Stimulated activated CD4-positive, alpha-beta T cell treated with anti-CD3 and anti-CD28 coated beads, Interleukin-2, amount 100 ng/mL, for 48 hours (primary cell): ENCODE data around the gene RASGRF2.

Source experiments
- DNase-seq, 2 donors: peaks; one replicate each; pipeline ENCODE4 v3.0.0-alpha.2; 2020

RASGRF2 gene

GRCh38 chr5:81145329-81145935 is 185.3 kb downstream of the RASGRF2 start:
- DNase-seq: no peak

DNA sequence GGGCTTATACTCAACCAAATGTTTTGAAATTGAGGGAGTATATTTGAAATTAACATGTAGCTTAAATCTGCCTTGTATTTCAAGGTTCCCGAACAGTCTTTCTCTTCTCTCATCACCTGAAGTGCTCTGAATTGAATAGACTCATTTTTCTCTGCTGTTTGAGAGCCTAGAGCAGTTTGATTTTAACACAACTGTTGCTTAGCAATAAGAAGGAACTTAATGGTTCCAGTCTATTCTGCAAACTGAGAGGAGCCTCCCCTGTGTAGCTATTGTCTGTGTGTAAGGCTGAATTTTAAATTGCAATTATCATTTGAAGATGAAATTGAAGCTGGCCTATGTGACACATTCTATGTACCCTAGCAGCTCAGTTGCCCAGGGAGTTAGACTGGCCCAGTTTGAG is 185.9 kb downstream of the RASGRF2 start:
- DNase-seq: no peak

DNA sequence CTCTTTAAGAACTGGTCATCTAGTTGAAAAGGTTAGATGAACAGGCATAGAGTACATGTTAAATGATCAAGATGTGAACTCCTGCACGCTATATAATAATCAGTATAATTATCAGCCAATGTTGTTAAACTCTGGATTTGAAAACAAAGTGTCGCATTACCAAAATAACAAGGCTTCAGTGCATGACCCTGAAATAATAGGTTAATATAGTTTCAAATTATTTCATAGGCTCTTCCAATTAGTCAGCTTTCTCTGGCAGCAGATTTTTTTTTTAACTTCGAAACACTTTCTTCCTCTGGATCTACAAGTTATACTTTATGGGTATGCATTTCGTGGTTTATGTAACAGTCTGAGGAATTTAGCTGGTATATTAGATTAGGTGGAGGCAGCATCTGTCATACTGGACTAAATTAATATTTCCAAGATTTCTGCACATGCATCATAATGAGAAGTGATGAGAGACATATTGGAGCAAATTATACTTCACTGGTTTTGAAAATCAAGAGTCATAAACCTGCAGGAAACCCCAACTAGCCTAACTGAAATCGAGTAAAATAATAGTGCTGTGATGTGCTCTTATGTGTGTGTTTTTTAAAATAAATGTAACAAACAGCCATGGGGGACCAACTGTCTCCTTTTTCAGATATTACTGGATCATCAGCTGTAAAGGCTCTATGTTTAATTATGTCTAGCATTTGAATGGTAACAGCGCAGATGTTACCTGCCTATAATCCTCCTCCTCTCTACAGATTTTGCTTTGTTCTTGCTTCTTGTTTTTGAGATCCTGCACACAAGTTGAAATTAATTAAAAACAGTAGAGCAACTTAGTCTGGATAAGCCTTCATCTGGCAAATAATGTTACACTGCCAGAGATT is 187.1 kb downstream of the RASGRF2 start:
- DNase-seq: no peak

GRCh38 chr5:81147886-81148571 is 187.9 kb downstream of the RASGRF2 start:
- no peak for DNase-seq

DNA sequence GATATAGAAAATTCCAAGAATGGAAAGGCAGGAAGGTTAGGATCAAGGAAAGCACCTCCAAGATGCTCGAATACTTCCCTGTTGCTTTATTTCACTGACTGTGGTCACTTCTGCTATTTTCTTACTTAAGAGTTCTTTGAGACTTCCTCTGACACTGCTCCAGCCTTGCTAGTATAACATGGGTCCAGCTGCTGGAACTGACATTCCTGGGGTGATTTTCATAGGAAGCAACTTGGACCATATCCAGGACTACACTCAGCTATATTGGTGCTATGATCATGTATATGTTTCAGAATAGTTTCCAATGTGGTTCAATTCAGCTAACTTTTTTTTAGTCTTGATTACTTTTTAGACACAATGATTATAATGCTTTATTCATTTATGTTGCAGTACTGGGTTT is 191.4 kb downstream of the RASGRF2 start:
- DNase-seq: no peak

DNA sequence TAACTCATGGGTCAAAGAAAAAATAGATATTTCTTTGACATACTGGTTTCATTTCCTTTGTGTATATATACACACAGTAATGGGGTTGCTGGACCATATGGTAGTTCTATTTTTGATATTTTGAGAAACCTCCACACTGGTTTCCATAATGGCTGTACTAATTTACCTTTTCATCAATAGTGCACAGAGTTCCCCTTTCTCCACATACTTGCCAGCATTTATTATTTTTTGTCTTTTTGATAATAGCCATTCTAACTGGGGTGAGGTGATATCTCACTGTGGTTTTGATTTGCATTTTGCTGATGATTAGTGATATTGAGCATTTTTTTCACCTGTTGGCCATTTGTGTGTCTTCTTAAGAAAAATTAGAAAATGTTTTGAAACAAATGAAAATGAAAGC is 194.6 kb downstream of the RASGRF2 start:
- no peak for DNase-seq

DNA sequence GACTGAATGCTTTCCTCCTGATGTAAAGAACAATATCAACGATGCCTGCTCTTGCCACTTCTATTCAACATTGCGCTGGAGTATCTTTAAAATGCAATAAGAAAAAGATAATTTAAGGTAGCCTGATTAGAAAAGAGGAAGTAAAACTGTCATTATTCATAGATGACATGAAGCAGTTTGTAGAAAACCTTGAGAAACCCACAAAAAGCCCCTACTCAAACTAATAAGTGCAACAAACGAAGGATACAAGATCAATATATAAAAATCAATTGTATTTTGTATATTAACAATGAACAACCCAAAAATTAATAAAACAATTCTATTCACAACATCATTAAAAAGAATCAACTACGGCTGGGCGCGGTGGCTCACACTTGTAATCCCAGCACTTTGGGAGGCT is 196.6 kb downstream of the RASGRF2 start:
- no peak for DNase-seq

DNA sequence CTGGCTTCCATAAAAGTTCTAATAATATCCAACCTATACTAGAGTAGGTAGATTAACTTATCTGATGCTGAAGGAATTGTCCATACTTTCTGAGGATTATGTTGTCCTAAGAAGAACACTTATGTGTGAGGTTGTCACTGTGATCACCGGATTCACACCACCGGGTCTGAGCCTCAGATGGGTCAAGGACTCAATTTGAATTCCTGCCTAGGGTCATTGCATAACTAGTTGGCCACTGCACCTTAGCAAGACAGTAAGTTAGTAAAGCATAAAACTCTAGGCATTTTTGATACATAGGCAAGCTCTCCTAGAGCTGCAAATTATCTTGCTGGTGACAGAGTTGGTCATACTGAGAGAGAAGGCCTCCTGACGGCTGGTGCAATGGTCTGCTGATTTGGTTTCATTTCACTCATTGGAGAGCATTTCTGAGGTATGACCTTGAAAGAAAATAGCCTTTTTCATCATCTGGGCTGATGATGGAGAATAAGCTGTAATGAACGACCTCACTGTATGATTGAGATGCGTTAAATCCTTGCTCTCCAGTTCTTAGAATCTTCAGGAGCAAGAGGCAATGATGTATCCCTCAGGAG is 200.9 kb downstream of the RASGRF2 start:
- DNase-seq: no peak

GRCh38 chr5:81162501-81162900 is 202.3 kb downstream of the RASGRF2 start:
- DNase-seq: no peak

- DNase-seq: no peak
These were observed 203.5 kb downstream of the RASGRF2 start for GRCh38 chr5:81163651-81164050.

GRCh38 chr5:81164476-81164875 is 204.3 kb downstream of the RASGRF2 start:
- no peak for DNase-seq

DNA sequence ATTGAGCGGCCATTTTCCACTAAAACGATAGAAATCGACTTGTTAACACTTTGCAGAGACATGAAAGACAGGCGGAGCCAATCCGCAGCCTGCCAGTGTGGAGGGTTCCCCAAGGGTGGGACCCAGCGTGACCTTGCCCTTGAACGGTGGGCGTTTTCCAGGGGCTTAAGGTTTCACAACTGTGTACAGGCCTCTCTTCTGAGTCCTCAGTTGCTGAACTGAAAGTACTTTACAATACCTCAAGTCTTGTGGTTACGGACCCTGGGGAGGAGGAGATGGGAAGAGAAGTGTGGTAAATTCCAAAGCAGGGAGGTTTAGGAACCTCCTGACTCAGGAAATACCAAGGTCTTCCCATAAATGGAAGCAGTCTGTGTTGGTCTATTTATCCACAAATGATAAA is 204.8 kb downstream of the RASGRF2 start:
- no peak for DNase-seq

DNA sequence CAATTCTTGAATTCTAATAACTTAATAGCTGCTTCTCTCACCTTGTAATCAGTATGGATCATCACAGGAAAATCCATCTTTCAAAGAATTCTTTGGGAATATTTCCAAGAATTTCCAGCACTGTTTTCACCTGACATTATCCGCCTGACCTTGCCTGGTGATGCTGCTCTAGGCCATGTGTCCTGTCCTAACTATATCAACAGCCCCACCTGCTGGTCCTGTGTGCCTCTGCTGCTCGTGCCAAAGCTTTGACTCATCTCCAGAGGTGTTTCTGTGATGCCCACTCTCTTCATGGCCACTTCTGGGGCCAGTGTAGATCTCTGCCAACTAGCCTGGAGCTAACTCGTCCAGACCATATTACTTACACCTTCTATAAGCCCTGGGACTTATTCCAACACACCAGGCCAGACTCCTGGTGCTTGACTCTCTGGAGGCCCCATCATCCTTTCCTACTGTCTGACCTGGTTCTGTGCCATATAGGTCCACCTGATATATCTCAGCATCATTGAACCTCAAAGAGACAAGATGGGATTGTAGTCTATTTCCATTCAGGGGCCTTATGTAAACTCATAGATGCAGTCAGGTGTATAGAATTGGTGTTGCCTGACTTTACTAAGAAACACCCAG is 205.4 kb downstream of the RASGRF2 start:
- peak; percentile 58 to 67 for DNase-seq

DNA sequence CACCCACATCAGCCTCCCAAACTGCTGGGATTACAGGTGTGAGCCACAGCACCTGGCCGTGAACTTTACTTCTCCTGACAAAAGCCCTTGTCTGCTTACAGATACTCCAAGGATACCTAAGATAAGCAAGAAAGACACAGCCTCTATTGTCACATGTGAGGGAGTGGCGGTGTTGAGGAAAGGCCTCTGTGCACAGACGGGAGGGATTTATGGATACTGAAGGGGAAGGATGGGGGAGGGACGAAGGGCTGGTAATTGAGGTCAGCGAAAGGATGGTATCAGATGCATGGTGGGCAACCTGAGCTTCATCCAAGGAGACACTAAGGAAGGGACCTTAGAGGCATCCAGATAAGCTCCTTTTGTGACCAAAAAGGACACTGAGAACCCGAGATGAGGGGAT is 206.3 kb downstream of the RASGRF2 start:
- DNase-seq: no peak

- no peak for DNase-seq
These were observed 206.9 kb downstream of the RASGRF2 start for GRCh38 chr5:81167078-81167477.

- no peak for DNase-seq
These were observed 207.4 kb downstream of the RASGRF2 start for GRCh38 chr5:81167544-81167943.

DNA sequence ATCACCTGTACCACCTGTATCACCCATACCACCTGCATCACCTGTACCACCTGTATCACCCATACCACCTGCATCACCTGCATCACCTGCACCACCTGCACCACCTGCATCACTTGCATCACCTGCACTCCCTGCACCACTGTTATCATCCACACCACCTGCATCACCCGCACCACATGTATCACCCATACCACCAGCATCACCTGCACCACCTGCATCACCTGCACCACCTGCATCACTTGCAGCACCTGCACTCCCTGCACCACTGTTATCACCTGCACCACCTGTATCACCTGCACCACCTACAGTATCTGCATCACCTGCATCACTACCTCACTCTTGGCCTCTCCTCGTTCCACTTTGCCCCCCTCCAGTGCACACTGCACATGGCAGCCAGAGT is 209.8 kb downstream of the RASGRF2 start:
- DNase-seq: no peak

DNA sequence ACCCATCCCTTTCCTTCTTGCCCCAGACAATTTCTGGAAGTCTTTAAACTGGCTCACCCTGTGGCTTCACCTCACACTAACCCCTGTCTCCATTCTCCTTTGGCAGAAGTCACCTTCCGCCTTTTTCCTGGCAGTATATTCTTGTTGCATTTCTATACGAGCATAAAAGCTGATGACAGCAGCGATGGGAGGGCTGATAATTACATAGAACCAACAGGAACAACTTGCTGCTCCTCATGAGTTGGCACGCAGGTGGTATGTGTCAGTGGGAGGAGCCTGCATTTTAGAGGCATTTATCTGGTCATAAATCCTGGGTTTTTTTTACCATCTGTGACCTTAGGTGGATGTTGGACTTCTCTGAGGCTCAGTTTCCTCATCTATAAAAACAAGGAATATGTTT is 211.6 kb downstream of the RASGRF2 start:
- DNase-seq: no peak

- DNase-seq: no peak
These were observed 212.5 kb downstream of the RASGRF2 start for GRCh38 chr5:81172710-81173109.

DNA sequence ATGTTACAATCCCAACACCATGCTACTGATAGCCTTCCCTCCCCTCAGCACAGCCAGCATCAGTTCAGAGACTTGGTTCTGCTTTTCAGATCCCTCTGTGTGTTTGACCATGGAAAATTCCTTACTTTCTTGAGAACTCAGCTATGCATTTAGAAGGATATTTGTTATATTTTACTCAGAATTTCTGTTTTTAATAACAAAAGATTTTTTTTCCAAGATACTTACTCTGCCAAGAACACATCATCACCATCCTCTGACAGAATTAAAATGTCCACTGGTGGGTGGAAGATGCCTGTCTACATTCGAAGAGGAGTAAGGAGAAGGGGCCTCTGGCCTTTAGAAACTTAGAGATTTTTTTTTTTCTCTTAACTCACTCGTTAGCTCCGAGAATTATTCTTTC is 216.9 kb downstream of the RASGRF2 start:
- no peak for DNase-seq

DNA sequence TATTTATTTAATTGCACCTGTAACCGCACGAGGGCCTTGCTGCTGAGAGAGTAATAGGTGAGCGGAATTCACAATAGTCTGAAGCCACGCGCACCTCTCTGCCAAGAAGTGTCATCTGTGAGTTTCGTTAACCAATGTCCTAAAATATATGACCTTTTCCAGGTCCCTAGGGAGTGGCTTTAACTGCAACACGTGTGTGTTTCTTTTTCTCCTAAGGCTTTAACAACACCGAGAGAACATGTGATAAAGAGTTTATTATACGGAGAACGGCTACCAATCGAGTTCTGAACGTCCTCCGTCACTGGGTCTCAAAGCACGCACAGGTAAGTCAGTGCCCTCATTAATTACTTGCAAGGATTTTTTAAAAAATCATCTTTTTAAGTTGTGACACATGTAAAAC is 219.8 kb downstream of the RASGRF2 start:
- DNase-seq: no peak

- no peak for DNase-seq
These were observed 220.8 kb downstream of the RASGRF2 start for GRCh38 chr5:81180780-81181460.
